Right renal cortex interstitium (tissue), 3 donors: Measurements from ENCODE around the gene C8A. TPM values are rescaled to one million over a fixed set of nuclear protein-coding genes. Genes with fewer than 3 reads are reported as not detected.

Experiments used
- DNase-seq, 3 donors: peaks; one replicate each; pipeline ENCODE4 v3.0.0-alpha.2; 2013; ENCODE audit warnings: low read depth in 3 of 3, low spot score in 2 of 3
- polyA plus RNA-seq, 3 donors: library from polyadenylated mRNA; unstranded; fragments of 120-200 nt; gene quantifications; one replicate each; pipeline ENCODE4 v1.2.1, GENCODE V29; 2013; ENCODE audit not compliant: insufficient read length in 3 of 3

Gene C8A
- polyA plus RNA-seq, 3 donors, result not detected

DNA sequence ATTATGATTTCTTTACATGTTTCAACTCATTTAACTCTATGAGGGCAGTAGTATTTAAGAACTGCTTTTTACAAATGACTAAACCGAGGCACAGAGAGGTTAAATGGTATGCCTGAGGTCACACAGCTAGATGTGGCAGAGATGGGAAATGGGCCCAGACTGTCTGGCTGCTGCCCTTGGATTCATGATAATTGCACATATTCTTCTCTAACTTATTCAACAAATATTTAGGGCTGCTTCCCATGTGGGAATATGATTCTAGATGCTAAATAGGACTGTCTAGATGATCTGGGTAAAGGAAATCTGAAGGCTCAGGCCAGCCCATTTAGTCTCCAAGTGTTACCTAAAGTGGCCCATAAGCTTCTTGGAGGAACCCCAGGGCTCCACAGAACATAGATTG is 26.2 kb downstream of the C8A start:
- no peak for DNase-seq

DNA sequence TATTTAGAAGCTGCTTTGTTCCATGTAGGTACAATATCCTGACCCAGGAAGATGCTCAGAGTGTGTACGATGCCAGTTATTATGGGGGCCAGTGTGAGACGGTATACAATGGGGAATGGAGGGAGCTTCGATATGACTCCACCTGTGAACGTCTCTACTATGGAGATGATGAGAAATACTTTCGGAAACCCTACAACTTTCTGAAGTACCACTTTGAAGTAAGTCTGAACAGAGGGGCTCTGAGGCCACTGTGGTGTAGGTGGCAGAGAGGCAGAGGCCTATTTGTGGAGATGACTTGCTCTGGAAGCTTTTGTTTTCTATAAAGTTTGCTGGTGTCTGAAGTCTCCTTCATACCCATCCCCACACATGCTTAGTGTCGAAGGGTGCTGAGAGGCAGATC is 26.8 kb downstream of the C8A start:
- no peak for DNase-seq

DNA sequence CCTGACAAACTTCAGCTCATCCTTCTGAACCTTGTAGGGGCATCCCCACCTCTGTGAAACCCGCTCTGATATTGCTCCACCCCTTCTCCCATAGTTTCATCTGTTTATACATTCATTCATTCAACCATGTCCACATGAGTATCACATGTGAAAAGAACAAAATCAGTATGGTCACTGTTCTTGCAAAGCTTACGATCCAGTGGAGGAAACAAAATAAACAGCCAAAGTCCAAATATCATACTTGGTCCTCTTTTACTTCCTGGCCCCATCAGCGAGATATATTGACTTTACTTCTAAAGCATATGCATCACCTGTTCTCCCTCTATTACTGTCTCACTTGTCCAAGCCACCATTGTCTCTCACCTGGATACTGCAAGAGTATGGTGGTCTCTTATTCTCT is 35.6 kb downstream of the C8A start:
- DNase-seq, result no peak

GRCh38 chr1:56894014-56894413 is 39.4 kb downstream of the C8A start:
- DNase-seq, result no peak

DNA sequence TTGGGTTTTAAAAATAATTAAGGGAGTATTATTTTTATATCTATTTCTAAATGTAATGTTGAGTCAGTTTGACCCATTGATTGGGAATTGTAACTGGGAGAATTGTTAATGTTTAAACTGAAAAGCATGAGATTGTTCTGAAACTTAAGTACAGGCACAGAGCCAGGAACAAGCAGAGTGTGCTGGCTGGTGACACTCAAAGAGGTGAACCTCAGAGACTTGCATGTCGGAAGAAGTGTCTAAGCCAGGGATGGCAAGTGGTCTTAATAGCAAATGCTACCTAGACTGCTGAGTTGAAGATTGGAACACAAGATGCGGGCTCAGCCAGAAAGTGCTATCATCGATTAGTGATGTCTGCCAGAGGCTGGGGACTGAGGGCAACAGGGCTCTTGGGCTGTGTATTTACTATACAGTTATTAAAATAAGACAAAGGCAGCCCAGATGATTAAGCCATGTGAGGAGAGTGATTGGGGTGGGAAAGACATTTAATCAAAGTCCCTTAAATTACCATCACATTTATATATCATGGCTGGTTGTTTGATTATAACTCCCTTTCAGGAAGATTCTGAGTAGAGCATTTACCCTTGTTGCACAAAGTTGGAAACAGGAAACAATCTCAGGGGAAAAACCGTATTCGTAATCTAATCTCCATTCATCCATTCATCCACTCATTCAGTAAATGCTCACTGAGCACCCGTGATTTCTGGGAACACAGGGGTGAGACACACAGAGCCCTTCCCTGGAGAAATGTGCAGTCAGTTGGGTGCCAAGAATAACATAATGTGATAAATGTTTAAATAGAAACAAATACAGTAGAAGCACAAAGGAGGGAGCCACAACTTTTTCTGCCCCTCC is 42.8 kb downstream of the C8A start:
- DNase-seq, result no peak

DNA sequence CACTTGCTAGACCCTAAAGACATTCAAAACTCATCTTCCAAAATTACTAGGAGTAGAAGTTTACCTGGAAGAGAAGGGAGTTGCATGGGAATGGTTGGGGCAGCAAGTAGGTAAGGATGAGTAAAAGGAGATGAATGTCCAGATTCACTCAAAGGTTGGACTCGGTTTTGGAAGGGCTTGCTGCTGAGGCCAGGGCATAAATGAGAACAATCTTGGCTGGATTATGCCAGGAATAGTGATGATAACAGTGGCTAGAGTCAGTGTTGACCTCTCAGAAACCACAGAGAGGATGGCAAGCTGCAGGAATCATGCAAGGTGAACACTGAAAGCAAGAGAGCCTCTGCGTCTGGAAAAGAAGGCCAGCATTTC is 43.4 kb downstream of the C8A start:
- no peak for DNase-seq

- DNase-seq, result no peak
These were observed 44.3 kb downstream of the C8A start for GRCh38 chr1:56898879-56899278.

DNA sequence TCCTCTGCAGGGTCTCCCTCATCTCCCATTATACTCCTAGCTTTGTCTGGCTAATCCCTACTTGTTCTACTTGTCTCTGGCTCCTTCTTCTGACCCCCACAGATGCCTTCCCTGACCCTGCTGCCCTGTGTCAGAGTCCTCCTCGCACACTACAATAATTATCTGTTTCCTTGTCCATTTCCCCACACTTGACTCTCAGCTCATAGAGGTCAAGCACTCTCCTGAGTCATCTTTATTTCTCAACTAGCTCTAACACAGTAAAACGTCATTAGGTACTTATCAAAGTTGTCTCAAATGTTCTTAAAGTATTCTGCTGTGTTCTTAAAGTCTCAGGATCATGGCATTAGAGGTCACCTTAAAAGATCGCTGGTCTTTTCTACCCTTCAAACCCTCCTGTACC is 47.1 kb downstream of the C8A start:
- DNase-seq, result no peak

DNA sequence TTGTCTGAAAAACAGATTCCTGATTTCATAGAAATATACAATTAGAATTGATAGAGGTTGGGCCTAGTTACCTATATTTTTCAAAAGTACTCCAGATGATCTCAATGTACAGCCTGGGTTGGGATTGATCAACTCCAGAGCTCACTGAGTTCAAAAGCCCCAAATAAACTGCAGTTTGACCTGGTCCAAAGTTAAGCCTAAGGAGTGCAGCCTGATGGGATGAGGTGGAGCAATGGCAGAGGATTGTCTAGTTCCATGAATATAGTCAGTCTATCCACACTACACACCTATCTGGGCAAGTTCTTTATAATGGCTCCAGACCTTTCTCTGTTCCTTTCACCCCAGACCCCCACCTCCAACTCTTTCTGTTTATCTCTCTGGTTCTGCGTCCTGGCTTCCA is 49.2 kb downstream of the C8A start:
- DNase-seq, result no peak

DNA sequence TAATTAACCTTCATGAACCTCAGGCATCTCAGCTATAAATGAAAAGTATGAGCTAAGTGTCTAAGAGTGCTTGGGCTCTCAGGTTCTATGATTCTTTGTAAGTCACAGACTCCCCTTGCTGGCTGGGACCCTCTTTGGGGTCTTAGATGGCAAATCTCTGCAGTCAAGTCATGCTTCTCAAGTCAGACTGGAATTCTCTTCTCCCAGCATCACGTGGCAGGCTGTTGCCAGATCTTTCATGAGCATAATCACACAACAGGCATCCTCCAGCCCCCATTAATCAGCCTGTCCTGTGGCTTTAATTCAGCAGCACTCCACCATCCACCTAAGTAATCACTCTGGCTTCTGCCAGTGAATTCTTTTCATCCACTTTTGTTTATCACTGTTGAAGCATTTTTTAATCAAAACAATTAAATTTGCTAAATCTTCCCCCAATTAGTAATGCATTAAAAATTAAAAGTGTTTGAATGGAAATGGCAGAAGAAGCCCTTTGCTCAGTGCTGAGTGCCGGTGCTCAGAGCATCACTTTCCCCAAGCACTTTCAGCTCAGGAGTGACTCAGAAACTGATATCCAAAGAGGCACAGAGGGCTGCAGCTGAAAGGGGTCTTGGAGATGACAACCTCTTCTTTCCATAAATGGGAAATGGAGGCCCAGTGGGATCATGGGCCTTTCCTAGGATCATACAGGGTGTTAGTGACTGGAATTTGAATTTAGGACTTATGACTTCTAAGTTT is 50.2 kb downstream of the C8A start:
- no peak for DNase-seq

DNA sequence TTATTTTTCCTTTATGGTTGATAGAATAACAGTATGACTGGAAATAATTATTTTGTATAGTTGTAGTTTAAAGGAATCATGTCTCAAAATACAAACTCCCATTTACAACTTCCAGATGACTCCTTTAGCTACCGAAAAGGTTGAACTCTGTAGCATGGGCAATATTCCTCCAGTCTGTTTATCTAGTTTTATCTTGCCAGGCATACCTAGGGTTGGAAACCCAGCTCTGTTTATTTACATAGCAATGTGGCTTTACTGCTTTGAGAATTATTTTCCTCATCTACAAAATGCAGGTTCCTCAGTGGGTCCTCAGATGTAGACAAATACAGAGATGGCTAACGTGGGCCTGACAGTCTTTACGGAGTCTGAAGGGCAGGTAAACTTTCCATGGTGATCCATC is 51.1 kb downstream of the C8A start:
- no peak for DNase-seq

GRCh38 chr1:56908619-56909221 is 54.1 kb downstream of the C8A start:
- no peak for DNase-seq

DNA sequence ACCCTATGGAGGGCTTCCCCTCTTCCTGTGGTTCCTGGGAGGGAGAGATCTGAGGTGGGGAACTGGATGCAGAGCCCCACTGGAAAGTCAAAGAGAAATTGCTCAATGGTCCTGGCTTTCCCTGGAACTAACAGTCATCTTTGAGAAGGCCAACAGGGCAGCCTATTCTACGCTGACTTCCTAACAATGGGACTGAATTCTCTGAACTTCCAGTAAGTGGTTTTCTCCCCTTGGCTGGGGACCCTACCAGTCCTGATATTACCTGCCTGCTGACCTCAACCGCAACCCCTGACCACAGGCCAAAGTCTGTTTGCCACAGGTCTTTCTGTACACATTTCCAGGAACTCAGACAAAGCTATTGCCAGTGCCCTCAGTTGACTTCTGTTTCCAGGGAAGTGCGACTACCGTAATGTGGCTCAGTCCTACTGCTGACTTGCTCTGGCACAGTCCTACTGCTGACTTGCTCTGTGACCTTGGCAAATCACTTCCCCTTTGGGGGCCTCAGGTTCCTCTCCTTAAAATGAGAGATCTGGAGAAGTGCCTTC is 55.9 kb downstream of the C8A start:
- DNase-seq, result no peak

DNA sequence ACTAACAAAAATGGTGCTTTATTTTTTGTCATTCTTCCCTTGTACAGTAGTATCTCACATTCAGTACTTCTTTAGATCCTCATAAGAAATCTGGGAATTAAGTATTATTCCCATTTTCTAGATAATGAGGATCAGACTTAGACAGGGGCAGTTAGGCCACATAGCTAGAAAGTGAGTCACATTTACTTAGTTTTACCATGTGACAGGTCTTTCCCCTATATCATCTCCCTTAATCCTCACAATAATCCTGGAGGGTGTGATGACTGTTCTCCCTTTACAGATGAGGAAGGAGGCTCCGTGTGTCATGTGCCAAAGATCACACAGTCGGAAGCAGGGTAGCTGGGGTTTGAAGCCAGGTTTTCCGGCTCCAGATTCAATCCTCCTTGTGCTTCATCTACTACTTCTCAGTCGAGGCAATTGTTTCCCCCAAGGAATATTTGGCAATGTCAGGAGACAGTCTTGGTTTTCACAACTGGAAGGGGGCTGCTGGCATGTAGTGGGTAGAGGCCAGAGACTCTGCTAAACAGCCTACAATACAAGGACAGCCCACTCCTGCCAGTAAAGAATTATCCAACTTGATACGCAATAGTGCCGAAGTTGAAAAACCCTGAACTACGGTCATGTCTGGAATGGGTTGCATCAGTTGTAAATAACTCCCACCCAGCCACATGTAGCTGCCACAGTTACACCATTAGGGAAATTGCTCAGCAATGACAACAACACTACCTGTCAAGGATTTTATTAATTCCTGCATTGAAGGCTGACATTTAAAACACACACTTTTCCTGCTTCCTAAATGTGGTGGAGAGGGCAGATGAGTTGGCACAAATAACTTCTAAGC is 56.7 kb downstream of the C8A start:
- no peak for DNase-seq

- no peak for DNase-seq
These were observed 57.7 kb downstream of the C8A start for GRCh38 chr1:56912325-56912724.

GRCh38 chr1:56915960-56916359 is 61.4 kb downstream of the C8A start:
- DNase-seq, result no peak

GRCh38 chr1:56916630-56917029 is 62.0 kb downstream of the C8A start:
- no peak for DNase-seq

- DNase-seq, result no peak
These were observed 62.8 kb downstream of the C8A start for GRCh38 chr1:56917356-56917755.

DNA sequence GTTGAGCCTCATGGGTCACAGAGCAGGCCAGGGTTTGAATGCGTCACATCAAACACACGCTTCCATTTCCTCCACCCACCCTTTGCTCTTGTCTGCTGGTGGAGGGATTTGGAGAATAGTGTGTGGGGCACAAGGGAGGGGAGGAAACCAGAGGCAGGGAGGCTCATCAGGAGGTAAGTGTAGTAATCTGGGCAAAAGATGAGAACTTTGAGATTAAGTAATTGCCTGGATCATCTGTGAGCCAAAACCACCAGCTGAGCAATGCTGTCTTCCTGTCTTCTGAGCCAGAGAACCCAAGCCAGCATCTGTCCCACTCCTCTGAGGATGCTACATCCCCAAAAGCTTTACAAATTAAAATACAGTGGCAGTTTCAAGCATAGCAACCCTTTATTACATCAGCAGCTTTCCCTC is 66.0 kb downstream of the C8A start:
- DNase-seq, result no peak

DNA sequence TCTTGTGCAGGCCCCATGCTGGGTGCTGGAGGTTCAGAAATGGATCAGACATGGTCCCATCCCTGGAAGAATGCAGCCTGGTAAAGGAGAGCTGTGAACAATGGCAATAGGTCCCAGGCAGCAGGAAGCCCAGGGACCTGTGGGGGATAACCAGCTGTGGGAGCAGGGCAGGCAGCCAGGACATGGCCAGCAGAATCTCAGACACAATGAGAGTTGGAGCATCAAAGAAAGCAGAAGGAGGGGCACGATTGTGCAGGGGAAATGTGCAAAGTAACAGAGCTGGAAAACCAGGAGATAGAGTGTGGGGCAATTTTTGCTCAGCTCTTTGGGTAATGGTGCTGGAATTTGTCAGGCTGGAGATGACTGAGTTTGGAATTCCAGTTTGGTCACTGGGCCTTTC is 66.9 kb downstream of the C8A start:
- DNase-seq, result no peak

DNA sequence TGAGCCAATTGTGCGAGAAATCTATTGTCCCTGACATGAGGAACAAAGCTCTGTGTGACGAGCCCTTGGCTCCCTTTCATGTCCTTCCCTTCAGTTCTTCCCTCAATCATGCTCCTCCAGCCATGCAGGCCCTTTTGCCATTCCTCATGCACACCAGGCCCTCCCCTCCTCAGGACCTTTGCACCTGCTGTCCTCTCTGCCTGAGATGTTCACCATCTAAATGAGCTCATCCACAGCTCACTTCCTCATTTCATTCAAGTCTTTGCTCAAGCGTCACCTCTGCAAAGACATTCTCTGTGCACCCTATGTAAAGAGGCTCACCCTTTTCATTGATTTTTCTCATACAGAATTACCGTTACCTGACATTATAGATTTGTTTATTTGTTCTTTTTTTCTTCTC is 67.5 kb downstream of the C8A start:
- no peak for DNase-seq
